GM12878 (cell line): ENCODE measurements around the gene EPHB2. TPM values are rescaled to one million over a fixed set of nuclear protein-coding genes. Genes with fewer than 3 reads are reported as not detected.

Experiments
- ATAC-seq: fragments of 200-7000 bp; cut with Tn5 transposase; 3 replicates; pipeline ENCODE4 v1.9.1; 2020; ENCODE audit warnings: mild to moderate bottlenecking, moderate library complexity
- BruUV-seq: library from RNA; stranded (reverse); fragments of 400-500 nt; replicated peaks from 2 replicates; lab custom pipeline; 2021; lab: Mats Ljungman, UMichigan
- CTCF ChIA-PET: fragments of 300-600 bp; sonication (Branson Sonifier 250); formaldehyde crosslinking; extraction: SDS; loops from one replicate; lab custom pipeline; 2021; ENCODE audit warnings: inconsistent platforms; lab: Yijun Ruan, JAX
- POLR2A ChIA-PET: fragments of 350-600 bp; formaldehyde crosslinking; extraction: SDS; loops from one replicate; lab custom pipeline; 2021; ENCODE audit warnings: inconsistent platforms; lab: Charles Lee
- RAD21 ChIA-PET: fragments of 300-600 bp; sonication (Branson Sonifier 250); formaldehyde crosslinking; loops from one replicate; lab custom pipeline; 2023; ENCODE audit warnings: antibody characterized with exemption; ENCODE audit not compliant: unreplicated experiment; lab: Charles Lee
- SMC1A ChIA-PET: fragments of 300-600 bp; sonication (Branson Sonifier 250); formaldehyde crosslinking; loops from one replicate; lab custom pipeline; 2023; ENCODE audit not compliant: unreplicated experiment, uncharacterized antibody; lab: Charles Lee
- DNase-seq: peaks from one replicate; pipeline ENCODE4 v3.0.0-alpha.2; 2011; ENCODE audit warnings: low read depth, low spot score
- FAIRE-seq: peaks from 3 replicates; lab custom pipeline; 2011; peaks lifted over from hg19 to GRCh38; lab: Jason Lieb, UNC
- H2AFZ ChIP-seq: 2 replicates; pipeline ENCODE4 v1.6.0; 2011; ENCODE audit warnings: low read depth, low read length, control low read depth; ENCODE audit not compliant: control insufficient read depth
- H3K27ac ChIP-seq: 2 replicates; pipeline ENCODE4 v1.5.1; 2011; ENCODE audit warnings: control low read depth; ENCODE audit not compliant: control insufficient read depth, insufficient read depth
- H3K27me3 ChIP-seq, 2 experiments: replicated peaks in 1 of 2; 2 replicates each; pipeline versions ENCODE4 v1.6.0 to v1.6.1; 2011; ENCODE audit warnings: low read length in 1 of 2; ENCODE audit not compliant: control insufficient read depth in 2 of 2, insufficient read depth in 2 of 2
- H3K36me3 ChIP-seq, 2 experiments: 2 replicates each; pipeline ENCODE4 v1.5.1; 2011; ENCODE audit warnings: low read length in 1 of 2; ENCODE audit not compliant: control insufficient read depth in 2 of 2, insufficient read depth in 2 of 2
- H3K4me1 ChIP-seq: 2 replicates; pipeline ENCODE4 v1.6.1; 2011; ENCODE audit warnings: mild to moderate bottlenecking, low read length, moderate library complexity, mixed read lengths; ENCODE audit not compliant: control insufficient read depth, insufficient read depth
- H3K4me2 ChIP-seq: 2 replicates; pipeline ENCODE4 v1.6.0; 2011; ENCODE audit warnings: control low read depth; ENCODE audit not compliant: control insufficient read depth, insufficient read depth
- H3K4me3 ChIP-seq: fragments of 200-600 bp; sonication (generic); 2 replicates; pipeline ENCODE4 v1.5.1; 2016
- H3K79me2 ChIP-seq: 2 replicates; pipeline ENCODE4 v1.6.0; 2011; ENCODE audit warnings: low read length; ENCODE audit not compliant: control insufficient read depth, insufficient read depth
- H3K9ac ChIP-seq: 2 replicates; pipeline ENCODE4 v1.8.0; 2011; ENCODE audit warnings: low read length, control low read depth, mixed read lengths; ENCODE audit not compliant: control insufficient read depth, insufficient read depth
- H3K9me3 ChIP-seq: replicated peaks from 3 replicates; pipeline ENCODE4 v1.5.1; 2011; ENCODE audit warnings: mild to moderate bottlenecking, low read length; ENCODE audit not compliant: control insufficient read depth, insufficient read depth
- H4K20me1 ChIP-seq: 2 replicates; pipeline ENCODE4 v1.6.0; 2011; ENCODE audit not compliant: control insufficient read depth, insufficient read depth
- CHD4 ChIP-seq: fragments of 200-600 bp; sonication (generic); IDR thresholded peaks from 2 replicates; pipeline ENCODE4 v1.6.1; 2016; ENCODE audit warnings: mild to moderate bottlenecking
- MYC ChIP-seq: IDR thresholded peaks from 2 replicates; pipeline ENCODE4 v1.6.1; 2011; ENCODE audit warnings: mild to moderate bottlenecking, low read length, moderate library complexity, inconsistent platforms; ENCODE audit not compliant: insufficient read depth, insufficient replicate concordance, insufficient read length, severe bottlenecking
- NBN ChIP-seq: fragments of 450-650 bp; IDR thresholded peaks from 2 replicates; pipeline ENCODE4 v1.6.1; 2016
- NFYA ChIP-seq: IDR thresholded peaks from 2 replicates; pipeline ENCODE4 v1.6.1; 2011; ENCODE audit warnings: low read depth, mild to moderate bottlenecking, low read length, improper control_type of control experiment, borderline replicate concordance
- PAX5 ChIP-seq: IDR thresholded peaks from 2 replicates; pipeline ENCODE4 v1.6.1; 2011; ENCODE audit warnings: low read depth, low read length, borderline replicate concordance
- RAD51 ChIP-seq: fragments of 450-650 bp; IDR thresholded peaks from 2 replicates; pipeline ENCODE4 v1.6.1; 2016; ENCODE audit warnings: moderate library complexity, mild to moderate bottlenecking, inconsistent platforms
- RB1 ChIP-seq: fragments of 450-650 bp; formaldehyde crosslinking; IDR thresholded peaks from 2 replicates; pipeline ENCODE4 v1.6.1; 2017; ENCODE audit warnings: mild to moderate bottlenecking, borderline replicate concordance
- SREBF2 ChIP-seq: IDR thresholded peaks from 2 replicates; pipeline ENCODE4 v1.6.1; 2012; ENCODE audit warnings: mild to moderate bottlenecking, low read length
- SUZ12 ChIP-seq: fragments of 200-600 bp; sonication (generic); IDR thresholded peaks from one replicate; pipeline ENCODE4 v1.6.1; 2018; ENCODE audit warnings: antibody characterized with exemption, mild to moderate bottlenecking; ENCODE audit not compliant: unreplicated experiment
- WGBS: methylation state at CpG from one replicate; pipeline ENCODE4 v1.1.6; 2016; ENCODE audit warnings: low lambda C conversion rate; ENCODE audit not compliant: insufficient replicate concordance, insufficient coverage; ENCODE audit errors: missing lambda C conversion rate; 5-methylcytosine and 5-hydroxymethylcytosine counted together
- in situ Hi-C: fragments of 300-500 bp; cut with MboI; formaldehyde crosslinking; loops from 9 replicates; pipeline ENCODE4 v1.14.3; 2018; ENCODE audit warnings: mixed read lengths
- intact Hi-C: fragments of 100-400 bp; cut with micrococcal nuclease; formaldehyde crosslinking; loops from one replicate; pipeline ENCODE4 v1.14.2; 2022; ENCODE audit not compliant: unreplicated experiment
- polyA plus RNA-seq, 11 experiments: library from polyadenylated mRNA; depleted of rRNA in 4 of 11; unstranded in 6 of 11; stranded (reverse) in 5 of 11; fragments of >200 nt; fragmentation: Nextera tagmentation in 4 of 11; fragmentation: Illumina TruSeq in 1 of 11; extraction: Ambion mirVana in 4 of 11; extraction: Trizol in 1 of 11; gene quantifications; 1 replicate in 1 of 11; 2 replicates in 10 of 11; pipeline versions ENCODE4 v1.2.1 to v1.2.3, GENCODE V29; 2011 to 2016; ENCODE audit warnings: inconsistent platforms in 2 of 11, missing spikeins in 2 of 11, low read depth in 1 of 11
- total RNA-seq, 4 experiments: library from RNA; depleted of rRNA in 3 of 4; stranded (reverse); fragments of >200 nt in 3 of 4; fragmentation: Illumina TruSeq in 1 of 4; extraction: Trizol in 1 of 4; gene quantifications; 2 replicates each; pipeline versions ENCODE4 v1.2.1 to v1.2.3, GENCODE V29; 2013 to 2021
- TF ChIP-seq, protein P1 (sequence below): fragments of 450-650 bp; IDR thresholded peaks from 2 replicates; pipeline ENCODE4 v1.6.1; 2016; ENCODE audit warnings: mild to moderate bottlenecking, moderate library complexity, borderline replicate concordance
- TF ChIP-seq, protein P2 (sequence below): IDR thresholded peaks from 2 replicates; pipeline ENCODE4 v1.6.1; 2012; ENCODE audit warnings: low read depth, low read length, improper control_type of control experiment
- TF ChIP-seq, protein P3 (sequence below): fragments of 150-350 bp; IDR thresholded peaks from 2 replicates; pipeline ENCODE4 v1.6.1; 2014; ENCODE audit warnings: mild to moderate bottlenecking, low read depth, low read length
- TF ChIP-seq, protein P4 (sequence below): IDR thresholded peaks from 2 replicates; pipeline ENCODE4 v1.6.1; 2011; ENCODE audit warnings: low read depth, mild to moderate bottlenecking, low read length, moderate library complexity, borderline replicate concordance; ENCODE audit errors: extremely low read depth
- TF ChIP-seq, protein P5 (sequence below): IDR thresholded peaks from 2 replicates; pipeline ENCODE4 v1.6.1; 2012; ENCODE audit warnings: low read depth, low read length, improper control_type of control experiment

The EPHB2 gene
- total and polyA plus RNA-seq, 10 of the 15 experiments (the other 5 are each of a cell fraction or from before 2014, with no cell fraction given): 0.13 to 3.3 (median 0.92) TPM

DNA sequence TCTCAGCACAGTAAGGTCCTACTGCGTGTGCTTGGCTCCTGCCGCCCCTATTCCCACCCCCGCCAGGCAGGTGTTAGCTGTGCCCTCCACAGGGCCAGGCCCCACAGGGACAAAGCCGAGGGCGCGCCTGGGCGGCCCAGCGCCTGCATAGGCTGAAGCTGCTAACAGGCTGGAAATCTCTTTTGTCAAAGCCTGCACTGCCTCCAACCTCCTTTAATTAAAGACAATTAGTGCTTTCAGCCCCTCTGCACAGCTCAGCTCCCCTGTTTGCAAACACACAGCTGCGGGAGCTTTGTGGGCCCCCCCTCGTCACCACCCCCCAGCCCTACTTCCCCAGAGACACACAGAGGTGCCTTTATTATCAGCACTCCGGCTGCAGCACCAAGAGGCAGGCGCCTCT, 95.9 kb downstream of the EPHB2 start:
- H3K27ac ChIP-seq: no peak overlapping the region
- no peak for TF ChIP-seq PAX5
- no peak for TF ChIP-seq SUZ12
- no peak for TF ChIP-seq MYC
- no peak for TF ChIP-seq SREBF2
- no peak for TF ChIP-seq RAD51
- TF ChIP-seq RB1: no peak
- TF ChIP-seq NBN: no peak
- TF ChIP-seq, protein P1, sequence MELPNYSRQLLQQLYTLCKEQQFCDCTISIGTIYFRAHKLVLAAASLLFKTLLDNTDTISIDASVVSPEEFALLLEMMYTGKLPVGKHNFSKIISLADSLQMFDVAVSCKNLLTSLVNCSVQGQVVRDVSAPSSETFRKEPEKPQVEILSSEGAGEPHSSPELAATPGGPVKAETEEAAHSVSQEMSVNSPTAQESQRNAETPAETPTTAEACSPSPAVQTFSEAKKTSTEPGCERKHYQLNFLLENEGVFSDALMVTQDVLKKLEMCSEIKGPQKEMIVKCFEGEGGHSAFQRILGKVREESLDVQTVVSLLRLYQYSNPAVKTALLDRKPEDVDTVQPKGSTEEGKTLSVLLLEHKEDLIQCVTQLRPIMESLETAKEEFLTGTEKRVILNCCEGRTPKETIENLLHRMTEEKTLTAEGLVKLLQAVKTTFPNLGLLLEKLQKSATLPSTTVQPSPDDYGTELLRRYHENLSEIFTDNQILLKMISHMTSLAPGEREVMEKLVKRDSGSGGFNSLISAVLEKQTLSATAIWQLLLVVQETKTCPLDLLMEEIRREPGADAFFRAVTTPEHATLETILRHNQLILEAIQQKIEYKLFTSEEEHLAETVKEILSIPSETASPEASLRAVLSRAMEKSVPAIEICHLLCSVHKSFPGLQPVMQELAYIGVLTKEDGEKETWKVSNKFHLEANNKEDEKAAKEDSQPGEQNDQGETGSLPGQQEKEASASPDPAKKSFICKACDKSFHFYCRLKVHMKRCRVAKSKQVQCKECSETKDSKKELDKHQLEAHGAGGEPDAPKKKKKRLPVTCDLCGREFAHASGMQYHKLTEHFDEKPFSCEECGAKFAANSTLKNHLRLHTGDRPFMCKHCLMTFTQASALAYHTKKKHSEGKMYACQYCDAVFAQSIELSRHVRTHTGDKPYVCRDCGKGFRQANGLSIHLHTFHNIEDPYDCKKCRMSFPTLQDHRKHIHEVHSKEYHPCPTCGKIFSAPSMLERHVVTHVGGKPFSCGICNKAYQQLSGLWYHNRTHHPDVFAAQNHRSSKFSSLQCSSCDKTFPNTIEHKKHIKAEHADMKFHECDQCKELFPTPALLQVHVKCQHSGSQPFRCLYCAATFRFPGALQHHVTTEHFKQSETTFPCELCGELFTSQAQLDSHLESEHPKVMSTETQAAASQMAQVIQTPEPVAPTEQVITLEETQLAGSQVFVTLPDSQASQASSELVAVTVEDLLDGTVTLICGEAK: no peak
- TF ChIP-seq NFYA: no peak
- TF ChIP-seq, protein P2, sequence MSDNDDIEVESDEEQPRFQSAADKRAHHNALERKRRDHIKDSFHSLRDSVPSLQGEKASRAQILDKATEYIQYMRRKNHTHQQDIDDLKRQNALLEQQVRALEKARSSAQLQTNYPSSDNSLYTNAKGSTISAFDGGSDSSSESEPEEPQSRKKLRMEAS: no peak
- TF ChIP-seq, protein P3, sequence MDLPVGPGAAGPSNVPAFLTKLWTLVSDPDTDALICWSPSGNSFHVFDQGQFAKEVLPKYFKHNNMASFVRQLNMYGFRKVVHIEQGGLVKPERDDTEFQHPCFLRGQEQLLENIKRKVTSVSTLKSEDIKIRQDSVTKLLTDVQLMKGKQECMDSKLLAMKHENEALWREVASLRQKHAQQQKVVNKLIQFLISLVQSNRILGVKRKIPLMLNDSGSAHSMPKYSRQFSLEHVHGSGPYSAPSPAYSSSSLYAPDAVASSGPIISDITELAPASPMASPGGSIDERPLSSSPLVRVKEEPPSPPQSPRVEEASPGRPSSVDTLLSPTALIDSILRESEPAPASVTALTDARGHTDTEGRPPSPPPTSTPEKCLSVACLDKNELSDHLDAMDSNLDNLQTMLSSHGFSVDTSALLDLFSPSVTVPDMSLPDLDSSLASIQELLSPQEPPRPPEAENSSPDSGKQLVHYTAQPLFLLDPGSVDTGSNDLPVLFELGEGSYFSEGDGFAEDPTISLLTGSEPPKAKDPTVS: no peak
- TF ChIP-seq, protein P4, sequence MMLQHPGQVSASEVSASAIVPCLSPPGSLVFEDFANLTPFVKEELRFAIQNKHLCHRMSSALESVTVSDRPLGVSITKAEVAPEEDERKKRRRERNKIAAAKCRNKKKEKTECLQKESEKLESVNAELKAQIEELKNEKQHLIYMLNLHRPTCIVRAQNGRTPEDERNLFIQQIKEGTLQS: no peak
- TF ChIP-seq, protein P5, sequence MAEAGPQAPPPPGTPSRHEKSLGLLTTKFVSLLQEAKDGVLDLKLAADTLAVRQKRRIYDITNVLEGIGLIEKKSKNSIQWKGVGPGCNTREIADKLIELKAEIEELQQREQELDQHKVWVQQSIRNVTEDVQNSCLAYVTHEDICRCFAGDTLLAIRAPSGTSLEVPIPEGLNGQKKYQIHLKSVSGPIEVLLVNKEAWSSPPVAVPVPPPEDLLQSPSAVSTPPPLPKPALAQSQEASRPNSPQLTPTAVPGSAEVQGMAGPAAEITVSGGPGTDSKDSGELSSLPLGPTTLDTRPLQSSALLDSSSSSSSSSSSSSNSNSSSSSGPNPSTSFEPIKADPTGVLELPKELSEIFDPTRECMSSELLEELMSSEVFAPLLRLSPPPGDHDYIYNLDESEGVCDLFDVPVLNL: no peak
- TF ChIP-seq CHD4: no peak

More for the DNA sequence above, 95.9 kb downstream of the EPHB2 start:
- H3K4me1 ChIP-seq: peaks cover 13% of the 10 kb centered on the region
- no peak overlapping the region for H3K4me2 ChIP-seq
- CTCF ChIA-PET: no interaction called here
- no peak for FAIRE-seq
- H2AFZ ChIP-seq: no peak overlapping the region
- H3K79me2 ChIP-seq: no peaks in the 10 kb centered on the region
- in situ Hi-C loops (no loop called here), intact Hi-C loops (no loop called here)
- no TSS peak for BruUV-seq
- POLR2A ChIA-PET: interaction anchor here (1.1 kb wide), 1 partner anchor 11 kb away, joined by 3 read pairs; no protein-coding TSS in a partner anchor
- no peak overlapping the region for H3K9ac ChIP-seq
- RAD21 ChIA-PET: no interaction called here
- no peaks in the 10 kb centered on the region; a peak in 1 of 4 replicates for H3K27me3 ChIP-seq
- H3K4me3 ChIP-seq: no peak overlapping the region
- SMC1A ChIA-PET: no interaction called here
- no peak for DNase-seq
- no peaks in the 10 kb centered on the region for H3K36me3 ChIP-seq
- no peaks in the 10 kb centered on the region for H4K20me1 ChIP-seq
- WGBS: 37% methylated on average over 11 of the region's 12 CpGs
- no peaks in the 10 kb centered on the region for H3K9me3 ChIP-seq
- no peak for ATAC-seq
